HFF-Myc (cell line): ENCODE data around the gene LRP2.

Source experiments
- DNase-seq: peaks from one replicate; pipeline ENCODE4 v3.0.0-alpha.2; 2011; ENCODE audit warnings: low read depth; ENCODE audit errors: extremely low read depth
- H3K4me3 ChIP-seq: replicated peaks from 2 replicates; pipeline ENCODE4 v1.5.1; 2011; ENCODE audit warnings: low read depth, mild to moderate bottlenecking, control low read depth, low read length
- CTCF ChIP-seq: IDR thresholded peaks from 2 replicates; pipeline ENCODE4 v1.5.1; 2012; ENCODE audit warnings: mild to moderate bottlenecking, low read depth, low read length, control low read depth; ENCODE audit errors: missing control alignments

Gene LRP2

GRCh38 chr2:169095621-169096105 is 266.7 kb downstream of the LRP2 start:
- H3K4me3 ChIP-seq, result no peak overlapping the region
- peak; percentile 12 for DNase-seq
- TF ChIP-seq CTCF, result no peak

GRCh38 chr2:169094676-169095075 is 267.7 kb downstream of the LRP2 start:
- DNase-seq, result no peak
- H3K4me3 ChIP-seq, result no peak overlapping the region
- TF ChIP-seq CTCF, result no peak

GRCh38 chr2:169093535-169093934 is 268.8 kb downstream of the LRP2 start:
- H3K4me3 ChIP-seq, result no peak overlapping the region
- TF ChIP-seq CTCF, result no peak
- no peak for DNase-seq

- no peak for DNase-seq
- TF ChIP-seq CTCF, result no peak
- H3K4me3 ChIP-seq, result no peak overlapping the region
These were observed 270.4 kb downstream of the LRP2 start for GRCh38 chr2:169091761-169092519.

GRCh38 chr2:169091256-169091655 is 271.1 kb downstream of the LRP2 start:
- TF ChIP-seq CTCF, result no peak
- no peak for DNase-seq
- no peak overlapping the region for H3K4me3 ChIP-seq

GRCh38 chr2:169090133-169090820 is 272.1 kb downstream of the LRP2 start:
- no peak for TF ChIP-seq CTCF
- H3K4me3 ChIP-seq, result no peak overlapping the region
- DNase-seq, result no peak
